Endothelial cell of umbilical vein (primary cell): Measurements from ENCODE around the gene NEAT1. TPM values are rescaled to one million over a fixed set of nuclear protein-coding genes. Genes with fewer than 3 reads are reported as not detected.

Source experiments
- BruUV-seq: library from RNA; stranded (reverse); fragments of 400-500 nt; replicated peaks from 2 replicates; lab custom pipeline; 2021; lab: Mats Ljungman, UMichigan
- CTCF ChIA-PET: fragments of 300-600, 350-600 bp; sonication (Branson Sonifier 250); formaldehyde crosslinking; loops from one replicate; lab custom pipeline; 2021; ENCODE audit warnings: antibody characterized with exemption, inconsistent platforms; lab: Charles Lee
- POLR2A ChIA-PET: fragments of 300-600, 350-600 bp; sonication (Branson Sonifier 250); formaldehyde crosslinking; loops from one replicate; lab custom pipeline; 2021; ENCODE audit warnings: antibody characterized with exemption, inconsistent platforms; lab: Charles Lee
- DNase-seq: peaks from one replicate; pipeline ENCODE4 v3.0.0-alpha.2; 2011; ENCODE audit warnings: low read depth, low spot score
- FAIRE-seq: peaks from 2 replicates; lab custom pipeline; 2011; peaks lifted over from hg19 to GRCh38; lab: Jason Lieb, UNC
- H2AFZ ChIP-seq: 2 replicates; pipeline ENCODE4 v1.6.0; 2012; ENCODE audit warnings: low read depth, low read length, control low read depth, inconsistent platforms
- H3K27ac ChIP-seq: 2 replicates; pipeline ENCODE4 v1.5.1; 2011; ENCODE audit warnings: low read depth, mild to moderate bottlenecking, control low read depth, low read length, moderate library complexity; ENCODE audit not compliant: insufficient read depth
- H3K27me3 ChIP-seq, 2 experiments: 2 replicates each; pipeline versions ENCODE4 v1.6.0 to v1.6.1; 2011; ENCODE audit warnings: low read length in 2 of 2, mixed read lengths in 1 of 2; ENCODE audit not compliant: control insufficient read depth in 2 of 2, insufficient read depth in 2 of 2
- H3K36me3 ChIP-seq, 2 experiments: 2 replicates in 1 of 2; 3 replicates in 1 of 2; pipeline ENCODE4 v1.5.1; 2011; ENCODE audit warnings: low read length in 2 of 2, mild to moderate bottlenecking in 1 of 2, moderate library complexity in 1 of 2; ENCODE audit not compliant: control insufficient read depth in 2 of 2, insufficient read depth in 2 of 2; ENCODE audit errors: extremely low read depth in 1 of 2
- H3K4me1 ChIP-seq: 3 replicates; pipeline ENCODE4 v1.5.1; 2011; ENCODE audit warnings: mild to moderate bottlenecking, low read length; ENCODE audit not compliant: control insufficient read depth, insufficient read depth; ENCODE audit errors: extremely low read depth
- H3K4me2 ChIP-seq: 2 replicates; pipeline ENCODE4 v1.6.1; 2011; ENCODE audit warnings: low read length, control low read depth, mixed read lengths; ENCODE audit not compliant: insufficient read depth
- H3K4me3 ChIP-seq, 3 experiments: fragments of 200-600 bp in 1 of 3; sonication (generic), shearing (Covaris generic) in 1 of 3; replicated peaks in 1 of 3; 2 replicates each; pipeline ENCODE4 v1.5.1; 2011 to 2016; ENCODE audit warnings: control low read depth in 3 of 3, low read length in 3 of 3, mild to moderate bottlenecking in 2 of 3, inconsistent platforms in 1 of 3, low read depth in 1 of 3, moderate library complexity in 1 of 3; ENCODE audit not compliant: insufficient read depth in 1 of 3
- H3K79me2 ChIP-seq: 2 replicates; pipeline ENCODE4 v1.6.0; 2012; ENCODE audit warnings: low read length, inconsistent platforms; ENCODE audit not compliant: control insufficient read depth, insufficient read depth
- H3K9ac ChIP-seq: replicated peaks from 2 replicates; pipeline ENCODE3; 2011; ENCODE audit warnings: low read length, control low read depth; ENCODE audit not compliant: insufficient read depth; ENCODE audit errors: extremely low read depth
- H3K9me1 ChIP-seq: replicated peaks from 3 replicates; pipeline ENCODE4 v1.6.0; 2011; ENCODE audit warnings: mild to moderate bottlenecking, low read length; ENCODE audit not compliant: control insufficient read depth, insufficient read depth; ENCODE audit errors: extremely low read depth
- H3K9me3 ChIP-seq: replicated peaks from 2 replicates; pipeline ENCODE4 v1.5.1; 2012; ENCODE audit warnings: low read length, inconsistent platforms; ENCODE audit not compliant: control insufficient read depth, insufficient read depth
- H4K20me1 ChIP-seq: replicated peaks from 2 replicates; pipeline ENCODE3; 2011; ENCODE audit warnings: mild to moderate bottlenecking, low read length; ENCODE audit not compliant: control insufficient read depth, insufficient read depth; ENCODE audit errors: extremely low read depth
- CTCF ChIP-seq, 2 donors: IDR thresholded peaks; 1 replicate in 1 of 2; 2 replicates in 1 of 2; pipeline ENCODE4 v1.5.1; 2011; ENCODE audit warnings: low read length in 2 of 2, mild to moderate bottlenecking in 2 of 2, moderate library complexity in 2 of 2, control low read depth in 1 of 2, inconsistent platforms in 1 of 2, low read depth in 1 of 2; ENCODE audit not compliant: insufficient read depth in 1 of 2; ENCODE audit errors: extremely low read depth in 1 of 2
- FOS ChIP-seq: IDR thresholded peaks from 2 replicates; pipeline ENCODE4 v1.6.1; 2011; ENCODE audit warnings: mild to moderate bottlenecking, low read length, moderate library complexity, borderline replicate concordance; ENCODE audit not compliant: insufficient read depth
- GATA2 ChIP-seq: IDR thresholded peaks from 2 replicates; pipeline ENCODE4 v1.7.0; 2011; ENCODE audit warnings: low read depth, mild to moderate bottlenecking, moderate library complexity, mixed read lengths, low read length; ENCODE audit not compliant: insufficient read length, insufficient read depth
- JUN ChIP-seq: IDR thresholded peaks from 2 replicates; pipeline ENCODE4 v1.6.1; 2011; ENCODE audit warnings: borderline replicate concordance, low read depth; ENCODE audit not compliant: insufficient read length, insufficient read depth
- MAX ChIP-seq: IDR thresholded peaks from 2 replicates; pipeline ENCODE4 v1.6.1; 2011; ENCODE audit not compliant: insufficient read depth, insufficient read length
- MYC ChIP-seq: IDR thresholded peaks from one replicate; pipeline ENCODE4 v1.6.1; 2011; ENCODE audit warnings: mild to moderate bottlenecking, low read depth, low read length
- POLR2A ChIP-seq: IDR thresholded peaks from 2 replicates; pipeline ENCODE4 v1.6.1; 2012; ENCODE audit warnings: low read depth, mild to moderate bottlenecking, control low read depth, low read length
- POLR2AphosphoS5 ChIP-seq: IDR thresholded peaks from 2 replicates; pipeline ENCODE4 v1.6.1; 2012; ENCODE audit warnings: low read depth, mild to moderate bottlenecking, control low read depth, low read length, moderate library complexity; ENCODE audit not compliant: insufficient read depth
- dilution Hi-C: fragments of 300-500 bp; cut with MboI; formaldehyde crosslinking; loops from one replicate; pipeline ENCODE4 v1.15.0; 2019; ENCODE audit warnings: low sequenced_read_pairs; ENCODE audit not compliant: extremely low pct_ligation_motif_present
- intact Hi-C: fragments of 100-400 bp; cut with micrococcal nuclease; formaldehyde crosslinking; loops from one replicate; pipeline ENCODE4 v1.10.0; 2022
- polyA plus RNA-seq, 4 experiments: library from polyadenylated mRNA; depleted of rRNA in 3 of 4; stranded (reverse) in 3 of 4; unstranded in 1 of 4; fragments of >200 nt; gene quantifications; 2 replicates each; pipeline versions ENCODE4 v1.2.1 to v1.2.3, GENCODE V29; 2011 to 2012; ENCODE audit warnings: missing spikeins in 1 of 4
- total RNA-seq: library from RNA; stranded (reverse); gene quantifications from 2 replicates; pipeline ENCODE4 v1.2.3, GENCODE V29; 2021

NEAT1 gene
- total and polyA plus RNA-seq, 2 donors (not counting 3 experiments of a cell fraction or from before 2014, with no cell fraction given) = 34.4 to 957 TPM

- DNase-seq (peak; percentile 97), FAIRE-seq (peak; percentile 99)
- Histone ChIP-seq H3K79me2 (peaks cover 42% of the 10 kb centered on the region), H3K36me3 (peaks cover 0 to 1% of the 10 kb centered on the region in 2 experiments), H3K9me1 (no peaks in the 10 kb centered on the region), H3K27me3 (no peaks in the 10 kb centered on the region), H3K9ac (peak overlapping the region; percentile 98), H3K27ac (peak overlapping the region; percentile 99), H3K4me3 (peak overlapping the region in 1 of 3 experiments; percentile 27), H4K20me1 (no peaks in the 10 kb centered on the region), H3K4me2 (peak overlapping the region; percentile 68), H3K4me1 (peaks cover 55% of the 10 kb centered on the region), H3K9me3 (no peaks in the 10 kb centered on the region), H2AFZ (no peak overlapping the region)
- ChIA-PET POLR2A (interaction anchor here (1.1 to 10.0 kb wide), 9 partner anchors 9 to 88 kb away, joined by 3 to 127 read pairs (median 11); partner anchors contain the start of gene MALAT1), CTCF (interaction anchor here (1.1 to 4.8 kb wide), 6 partner anchors 11 to 175 kb away, joined by 3 to 38 read pairs (median 4); partner anchors contain the start of gene SLC25A45)
- BruUV-seq = no TSS peak
- TF ChIP-seq GATA2 (no peak), MAX (peak; percentile 86), FOS (peak; percentile 38)
- dilution Hi-C loops (no loop called here), intact Hi-C loops (loop anchor here (1.0 to 10.0 kb wide), 3 partner anchors 37 to 54 kb away; partner anchors contain the start of gene SLC25A45)
Observed at GRCh38 chr11:65418681-65419459, 3.7 kb upstream of the NEAT1 start.

- CTCF ChIA-PET = interaction anchor here (1.1 to 4.8 kb wide), 7 partner anchors 10 to 174 kb away, joined by 3 to 38 read pairs (median 3); partner anchors contain the start of gene SLC25A45
- peaks cover 48% of the 10 kb centered on the region for H3K79me2 ChIP-seq
Observed at GRCh38 chr11:65419460-65419771, 3.2 kb upstream of the NEAT1 start.

More at GRCh38 chr11:65419460-65419771, 3.2 kb upstream of the NEAT1 start:
- H3K9me3 ChIP-seq = no peaks in the 10 kb centered on the region
- H4K20me1 ChIP-seq = no peaks in the 10 kb centered on the region
- BruUV-seq = TSS peak; percentile 51
- H3K4me3 ChIP-seq = peak overlapping the region in 1 of 3 experiments; percentile 27
- no peaks in the 10 kb centered on the region for H3K36me3 ChIP-seq
- TF ChIP-seq MYC = no peak
- TF ChIP-seq MAX = no peak
- TF ChIP-seq POLR2A = no peak
- no peak for TF ChIP-seq JUN
- no peak for TF ChIP-seq GATA2
- TF ChIP-seq POLR2AphosphoS5 = no peak
- no peak for TF ChIP-seq CTCF (IDR thresholded peaks at IDR 0.05; ENCODE audit: extremely low read depth in 1 of 2, insufficient read depth in 1 of 2, low read depth in 1 of 2, low read length in 2 of 2)
- POLR2A ChIA-PET = interaction anchor here (0.6 to 10.0 kb wide), 13 partner anchors 8 to 188 kb away, joined by 3 to 127 read pairs (median 8); partner anchors contain the start of genes FRMD8, MALAT1 and SLC25A45
- FAIRE-seq (no peak), DNase-seq (no peak)
- H3K27me3 ChIP-seq = no peaks in the 10 kb centered on the region
- intact Hi-C loops = loop anchor here (1.0 to 10.0 kb wide), 2 partner anchors 52 to 55 kb away; no protein-coding TSS in a partner anchor
- H3K4me2 ChIP-seq = peak overlapping the region; percentile 68
- dilution Hi-C loops = no loop called here
- no peaks in the 10 kb centered on the region for H3K9me1 ChIP-seq
- peak overlapping the region; percentile 99 for H3K27ac ChIP-seq
- no peak overlapping the region for H2AFZ ChIP-seq
- peak overlapping the region; percentile 98 for H3K9ac ChIP-seq
- peaks cover 55% of the 10 kb centered on the region for H3K4me1 ChIP-seq
